ENCODE results near the gene BST2. TPM values are rescaled to one million over a fixed set of nuclear protein-coding genes. Genes with fewer than 3 reads are reported as not detected.

BST2 gene
- total and polyA plus RNA-seq, 9 of the 15 experiments (the other 6 are each of a cell fraction or from before 2014, with no cell fraction given) = 11.2 to 232 (median 151) TPM

- TF ChIP-seq ZNF143 (CRISPR knock-in tag; IDR thresholded peaks at IDR 0.05) (no peak), ZNF408 (CRISPR knock-in tag; IDR thresholded peaks at IDR 0.05; ENCODE audit: low read depth) (no peak), MCM5 (IDR thresholded peaks at IDR 0.05; ENCODE audit: low read depth) (no peak), BRD9 (IDR thresholded peaks at IDR 0.05; ENCODE audit: low read depth, partially characterized antibody) (peak; percentile 44), ZHX1 (conservative IDR thresholded peaks at IDR 0.05; ENCODE audit: low read length) (no peak), FIP1L1 (IDR thresholded peaks at IDR 0.05; ENCODE audit: low read depth, low read length, poor library complexity, severe bottlenecking) (no peak), FOXO4 (CRISPR knock-in tag; IDR thresholded peaks at IDR 0.05) (no peak), TCF3 (CRISPR knock-in tag; IDR thresholded peaks at IDR 0.05) (no peak), SAP30 (IDR thresholded peaks at IDR 0.05; ENCODE audit: borderline replicate concordance, insufficient read depth, low read depth, low read length, poor library complexity, severe bottlenecking) (no peak), CC2D1A (IDR thresholded peaks at IDR 0.05) (peak; percentile 96), NFXL1 (CRISPR knock-in tag; IDR thresholded peaks at IDR 0.05) (no peak), GABPB2 (CRISPR knock-in tag; conservative IDR thresholded peaks at IDR 0.05) (no peak), ZBTB17 (CRISPR knock-in tag; IDR thresholded peaks at IDR 0.05) (no peak), TFAP4 (CRISPR knock-in tag; IDR thresholded peaks at IDR 0.05; ENCODE audit: borderline replicate concordance) (peak; percentile 48; the same call in 1 of the 2 replicates), MNT (conservative IDR thresholded peaks at IDR 0.05) (no peak; a peak in 1 of 4 replicates), TEAD2 (tag; IDR thresholded peaks at IDR 0.05) (no peak), KDM1A (IDR thresholded peaks at IDR 0.05) (peak; percentile 89 to 96), RBFOX2 (IDR thresholded peaks at IDR 0.05; ENCODE audit: low read depth, low read length) (no peak), PCBP2 (IDR thresholded peaks at IDR 0.05; ENCODE audit: low read depth, low read length, poor library complexity, severe bottlenecking) (no peak), KLF1 (tag; IDR thresholded peaks at IDR 0.05) (0 out of 2 replicates have a peak, but pooled peaks have one; percentile 18), TOE1 (IDR thresholded peaks at IDR 0.05; ENCODE audit: borderline replicate concordance) (peak; percentile 81), TOE1 (CRISPR knock-in tag; IDR thresholded peaks at IDR 0.05; ENCODE audit: borderline replicate concordance, low read depth) (no peak)
Observed at GRCh38 chr19:17394891-17395415, 10.5 kb downstream of the BST2 start (continued).
